GM23338 (cell line): ENCODE data around the gene TEPSIN. TPM values are rescaled to one million over a fixed set of nuclear protein-coding genes. Genes with fewer than 3 reads are reported as not detected.

Source experiments
- ATAC-seq: fragments of 200-7000 bp; cut with Tn5 transposase; 3 replicates; pipeline ENCODE4 v1.9.1; 2020
- DNase-seq: peaks from one replicate; pipeline ENCODE4 v3.0.0-alpha.2; 2015; ENCODE audit warnings: low spot score
- H2AFZ ChIP-seq: fragments of 200-600 bp; sonication (generic); 2 replicates; pipeline ENCODE4 v1.8.0; 2016; ENCODE audit warnings: antibody characterized with exemption, mild to moderate bottlenecking, moderate library complexity
- H3F3A ChIP-seq: fragments of 200-600 bp; sonication (generic); replicated peaks from 2 replicates; pipeline ENCODE4 v1.8.0; 2017; ENCODE audit warnings: antibody characterized with exemption, mixed run types, low read depth
- H3K27ac ChIP-seq: fragments of 200-600 bp; sonication (generic); 2 replicates; pipeline ENCODE4 v1.6.1; 2016; ENCODE audit warnings: low read depth
- H3K27me3 ChIP-seq: fragments of 200-600 bp; sonication (generic); 2 replicates; pipeline ENCODE4 v1.8.0; 2016; ENCODE audit warnings: mild to moderate bottlenecking, mixed run types, moderate library complexity; ENCODE audit not compliant: insufficient read depth
- H3K36me3 ChIP-seq: fragments of 200-600 bp; sonication (generic); 2 replicates; pipeline ENCODE4 v1.8.0; 2016; ENCODE audit warnings: mild to moderate bottlenecking; ENCODE audit not compliant: insufficient read depth
- H3K4me1 ChIP-seq: fragments of 200-600 bp; sonication (generic); 2 replicates; pipeline ENCODE4 v1.8.0; 2016; ENCODE audit warnings: mild to moderate bottlenecking, moderate library complexity; ENCODE audit not compliant: insufficient read depth
- H3K4me2 ChIP-seq: fragments of 200-600 bp; sonication (generic); 2 replicates; pipeline ENCODE4 v1.7.1; 2017; ENCODE audit warnings: mixed run types
- H3K4me3 ChIP-seq: fragments of 200-600 bp; sonication (generic); 2 replicates; pipeline ENCODE4 v1.6.1; 2016; ENCODE audit warnings: mixed run types
- H3K79me2 ChIP-seq: fragments of 200-600 bp; sonication (generic); replicated peaks from 2 replicates; pipeline ENCODE4 v1.8.0; 2017; ENCODE audit warnings: mild to moderate bottlenecking; ENCODE audit not compliant: insufficient read depth
- H3K9me2 ChIP-seq: fragments of 200-600 bp; sonication (generic); 2 replicates; pipeline ENCODE4 v1.8.0; 2017; ENCODE audit not compliant: insufficient read depth
- H4K20me1 ChIP-seq: fragments of 200-600 bp; sonication (generic); replicated peaks from 2 replicates; pipeline ENCODE4 v1.8.0; 2017; ENCODE audit warnings: mild to moderate bottlenecking; ENCODE audit not compliant: insufficient read depth
- H3K27ac Mint-ChIP-seq: 2 replicates; pipeline ENCODE4 v1.8.0; 2020; ENCODE audit warnings: inconsistent platforms, mild to moderate bottlenecking, moderate library complexity, mixed read lengths
- H3K27me3 Mint-ChIP-seq: 3 replicates; pipeline ENCODE4 v1.8.0; 2022; ENCODE audit warnings: low read depth, mild to moderate bottlenecking, moderate library complexity, mixed read lengths, inconsistent platforms; ENCODE audit not compliant: insufficient read depth, poor library complexity
- H3K36me3 Mint-ChIP-seq: 3 replicates; pipeline ENCODE4 v1.8.0; 2021; ENCODE audit warnings: low read depth, mild to moderate bottlenecking, inconsistent platforms, moderate library complexity, mixed read lengths
- H3K4me1 Mint-ChIP-seq: 3 replicates; pipeline ENCODE4 v1.8.0; 2020; ENCODE audit warnings: mild to moderate bottlenecking, inconsistent platforms, mixed read lengths
- H3K4me3 Mint-ChIP-seq: 3 replicates; pipeline ENCODE4 v1.8.0; 2021; ENCODE audit warnings: moderate library complexity, mild to moderate bottlenecking, inconsistent platforms, mixed read lengths
- H3K9me3 Mint-ChIP-seq: 3 replicates; pipeline ENCODE4 v1.8.0; 2020; ENCODE audit warnings: moderate library complexity, mild to moderate bottlenecking, inconsistent platforms, mixed read lengths
- CREB1 ChIP-seq: fragments of 250-450 bp; sonication (Bioruptor Pico); IDR thresholded peaks from 2 replicates; pipeline ENCODE4 v1.5.0; 2020; ENCODE audit warnings: low read depth, mild to moderate bottlenecking, moderate library complexity
- CTCF ChIP-seq, 2 experiments: fragments of 200-600 bp in 1 of 2; sonication (generic) in 1 of 2; conservative IDR thresholded peaks; 2 replicates each; pipeline versions ENCODE4 v1.5.1 to v1.6.1; 2016 to 2017; ENCODE audit warnings: antibody characterized with exemption in 2 of 2, low read depth in 2 of 2, mild to moderate bottlenecking in 2 of 2, moderate library complexity in 1 of 2
- NANOG ChIP-seq: IDR thresholded peaks from 2 replicates; pipeline ENCODE4 v1.6.1; 2016; ENCODE audit warnings: antibody characterized with exemption, borderline replicate concordance
- ZNF462 ChIP-seq: fragments of 250-450 bp; sonication (Bioruptor Pico); IDR thresholded peaks from 2 replicates; pipeline ENCODE4 v1.5.0; 2020; ENCODE audit warnings: mild to moderate bottlenecking, moderate library complexity
- polyA plus RNA-seq: library from polyadenylated mRNA; unstranded; fragments of >200 nt; fragmentation: Nextera tagmentation; extraction: Ambion mirVana; gene quantifications from 2 replicates; pipeline ENCODE4 v1.2.1, GENCODE V29; 2016
- total RNA-seq: library from RNA; depleted of rRNA; stranded (reverse); fragments of >200 nt; shearing (Covaris generic); gene quantifications from 2 replicates; pipeline ENCODE4 v1.2.3, GENCODE V29; 2014

The TEPSIN gene
- total and polyA plus RNA-seq, 2 experiments from 2014 or later, result 4.4 to 25.3 TPM

GRCh38 chr17:81253358-81254131 lies 14.7 kb upstream of the TEPSIN start:
- Histone ChIP-seq H3K27me3 (no peaks in the 10 kb centered on the region), H3K36me3 (no peaks in the 10 kb centered on the region), H4K20me1 (no peaks in the 10 kb centered on the region; the same call in 1 of the 2 replicates), H3K27ac (no peak overlapping the region), H3K4me1 (peaks cover 3% of the 10 kb centered on the region; the same call in 1 of the 2 replicates), H3K9me2 (peaks cover 5% of the 10 kb centered on the region), H2AFZ (no peak overlapping the region), H3F3A (peaks cover 2% of the 10 kb centered on the region; the same call in 1 of the 2 replicates), H3K4me2 (no peak overlapping the region), H3K4me3 (no peak overlapping the region), H3K79me2 (no peaks in the 10 kb centered on the region)
- TF ChIP-seq CREB1 (CRISPR knock-in tag) (peak; percentile 59), NANOG (no peak), CTCF (conservative IDR thresholded peaks at IDR 0.05; ENCODE audit: low read depth in 2 of 2) (peak; percentile 67 to 88), ZNF462 (CRISPR knock-in tag) (peak; percentile 72)
- ATAC-seq (peak; percentile 14), DNase-seq (no peak)
- Mint-ChIP-seq H3K27me3 (peaks cover 19% of the 10 kb centered on the region), H3K4me1 (peaks cover 27% of the 10 kb centered on the region), H3K9me3 (peaks cover under 1% of the 10 kb centered on the region; the same call in 1 of the 3 replicates), H3K27ac (no peak overlapping the region), H3K4me3 (no peak overlapping the region; the same call in 2 of the 3 replicates), H3K36me3 (peaks cover 4% of the 10 kb centered on the region; the same call in 2 of the 3 replicates)
